ENCODE data around the gene DNAJC10. TPM values are rescaled to one million over a fixed set of nuclear protein-coding genes. Genes with fewer than 3 reads are reported as not detected.
A peak's percentile ranks its signal among the peaks of the same experiment; 100 is the strongest.
"Not testable (repeated sequence)": the region's sequence is repeated elsewhere in the genome, so short reads cannot be mapped to it uniquely, and the experiment has no call there.

The DNAJC10 gene
- total and polyA plus RNA-seq, 7 donors = 9.0 to 31.1 (median 25.8) TPM

- H3K27ac ChIP-seq = no peak overlapping the region
- H3K36me3 ChIP-seq (ENCODE audit: insufficient read depth in 1 of 2, low read depth in 1 of 2) = peaks cover 0 to 41% of the 10 kb centered on the region in 2 donors
- no peak for ATAC-seq
- H3K4me3 ChIP-seq = peak overlapping the region; percentile 84
- intact Hi-C loops (cut with DNase I) = loop anchor here in 1 of 2 donors (10.0 kb wide), 1 partner anchor 1287 kb away; no protein-coding TSS in a partner anchor
- H3K9me3 ChIP-seq = no peaks in the 10 kb centered on the region
- H3K4me1 ChIP-seq = peaks cover 14% of the 10 kb centered on the region
- DNase-seq = no peak
- no peak for TF ChIP-seq CTCF (IDR thresholded peaks at IDR 0.05)
- H3K27me3 ChIP-seq (ENCODE audit: insufficient read depth in 3 of 3, low read length in 2 of 3) = no peaks in the 10 kb centered on the region
Observed at GRCh38 chr2:182717816-182718215, 1.8 kb downstream of the DNAJC10 start.

DNA sequence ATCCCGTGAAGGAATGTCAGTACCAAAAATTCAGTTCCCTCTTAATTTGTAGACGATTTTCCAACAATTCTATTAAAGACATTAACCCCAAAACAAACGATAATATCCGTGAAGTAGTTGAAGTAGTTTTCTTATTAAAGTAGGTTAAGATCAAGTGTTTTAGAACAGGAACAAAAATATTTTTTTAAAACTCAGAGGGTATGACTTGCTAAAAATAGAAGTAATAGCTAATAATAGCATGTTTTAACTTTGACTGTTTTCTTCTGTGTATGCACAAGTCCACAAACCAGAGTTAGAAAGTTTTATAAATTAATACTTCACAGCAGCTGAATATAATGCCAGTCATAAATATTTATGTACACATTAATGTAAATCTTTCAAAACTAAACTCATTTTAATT is 2.4 kb downstream of the DNAJC10 start:
- H3K27me3 ChIP-seq (ENCODE audit: insufficient read depth in 3 of 3, low read length in 2 of 3) = no peaks in the 10 kb centered on the region
- intact Hi-C loops (cut with DNase I) = loop anchor here in 1 of 2 donors (10.0 kb wide), 1 partner anchor 1286 kb away; no protein-coding TSS in a partner anchor
- H3K9me3 ChIP-seq = no peaks in the 10 kb centered on the region
- no peak for TF ChIP-seq CTCF (IDR thresholded peaks at IDR 0.05)
- H3K27ac ChIP-seq = no peak overlapping the region
- 71 to 79% (median 72%) methylated on average over 4 of the region's 4 CpGs for WGBS, 3 donors
- DNase-seq = no peak
- peaks cover 0 to 47% of the 10 kb centered on the region in 2 donors for H3K36me3 ChIP-seq (ENCODE audit: insufficient read depth in 1 of 2, low read depth in 1 of 2)
- ATAC-seq = no peak
- no peak overlapping the region for H3K4me3 ChIP-seq
- H3K4me1 ChIP-seq = peaks cover 14% of the 10 kb centered on the region

GRCh38 chr2:182719116-182719515 is 3.1 kb downstream of the DNAJC10 start:
- intact Hi-C loops (cut with DNase I) = loop anchor here in 1 of 2 donors (10.0 kb wide), 1 partner anchor 1286 kb away; no protein-coding TSS in a partner anchor
- not testable (repeated sequence) for H3K4me3 ChIP-seq; H3K27me3 ChIP-seq (ENCODE audit: insufficient read depth in 3 of 3, low read length in 2 of 3); ATAC-seq; H3K27ac ChIP-seq; H3K9me3 ChIP-seq
- Histone ChIP-seq H3K4me1 (peaks cover 14% of the 10 kb centered on the region), H3K36me3 (ENCODE audit: insufficient read depth in 1 of 2, low read depth in 1 of 2) (peaks cover 0 to 54% of the 10 kb centered on the region in 2 donors)
- peak in 1 of 2 donors; percentile 7 for DNase-seq
- 85 to 95% (median 91%) methylated on average over 8 of the region's 8 CpGs for WGBS, 3 donors

- H3K36me3 ChIP-seq (ENCODE audit: insufficient read depth in 1 of 2, low read depth in 1 of 2) = peaks cover 2 to 88% of the 10 kb centered on the region in 2 donors
- TF ChIP-seq CTCF (IDR thresholded peaks at IDR 0.05) = no peak
- no peaks in the 10 kb centered on the region for H3K9me3 ChIP-seq
- WGBS, 3 donors = 61 to 82% (median 62%) methylated on average over 3 of the region's 3 CpGs
- DNase-seq (no peak), ATAC-seq (no peak)
- H3K4me3 ChIP-seq = no peak overlapping the region
- H3K4me1 ChIP-seq = no peaks in the 10 kb centered on the region
- intact Hi-C loops (cut with DNase I) = no loop called here
- H3K27ac ChIP-seq = no peak overlapping the region
- H3K27me3 ChIP-seq (ENCODE audit: insufficient read depth in 3 of 3, low read length in 2 of 3) = no peaks in the 10 kb centered on the region
Observed at GRCh38 chr2:182724656-182725055, 8.6 kb downstream of the DNAJC10 start.

DNA sequence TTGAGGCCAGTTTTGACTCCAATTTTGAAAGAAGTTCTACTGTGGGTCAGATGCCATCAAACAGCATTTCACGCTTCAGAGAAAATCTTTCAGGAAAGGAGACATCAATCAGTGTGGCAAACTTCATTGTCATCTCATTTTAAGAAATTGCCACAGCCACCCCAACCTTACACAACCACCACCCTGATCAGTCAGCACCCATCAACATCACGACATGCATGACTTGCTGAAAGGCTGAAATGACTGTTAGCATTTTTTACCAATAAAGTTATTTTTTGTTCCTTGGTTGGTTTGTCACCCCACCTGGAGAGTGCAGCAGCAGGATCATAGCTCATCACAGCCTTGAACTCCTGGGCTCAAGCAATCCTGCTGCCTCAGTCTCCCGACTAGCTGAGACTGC is 10.4 kb downstream of the DNAJC10 start:
- no peak for TF ChIP-seq CTCF (IDR thresholded peaks at IDR 0.05)
- intact Hi-C loops (cut with DNase I) = no loop called here
- WGBS, 3 donors = 93 to 96% (median 94%) methylated on average over 3 of the region's 3 CpGs
- no peak for DNase-seq
- no peak overlapping the region for H3K4me3 ChIP-seq
- peaks cover 2 to 88% of the 10 kb centered on the region in 2 donors for H3K36me3 ChIP-seq (ENCODE audit: insufficient read depth in 1 of 2, low read depth in 1 of 2)
- H3K27ac ChIP-seq = no peak overlapping the region
- no peak for ATAC-seq
- no peaks in the 10 kb centered on the region for H3K9me3 ChIP-seq
- H3K4me1 ChIP-seq = no peaks in the 10 kb centered on the region
- H3K27me3 ChIP-seq (ENCODE audit: insufficient read depth in 3 of 3, low read length in 2 of 3) = no peaks in the 10 kb centered on the region
